CD4-positive, alpha-beta T cell treated with Interleukin-10 for 1 hour (primary cell): ENCODE measurements around the gene RARB.

Experiments used
- DNase-seq: peaks from one replicate; pipeline ENCODE4 v3.0.0-alpha.2; 2020

Gene RARB

DNA sequence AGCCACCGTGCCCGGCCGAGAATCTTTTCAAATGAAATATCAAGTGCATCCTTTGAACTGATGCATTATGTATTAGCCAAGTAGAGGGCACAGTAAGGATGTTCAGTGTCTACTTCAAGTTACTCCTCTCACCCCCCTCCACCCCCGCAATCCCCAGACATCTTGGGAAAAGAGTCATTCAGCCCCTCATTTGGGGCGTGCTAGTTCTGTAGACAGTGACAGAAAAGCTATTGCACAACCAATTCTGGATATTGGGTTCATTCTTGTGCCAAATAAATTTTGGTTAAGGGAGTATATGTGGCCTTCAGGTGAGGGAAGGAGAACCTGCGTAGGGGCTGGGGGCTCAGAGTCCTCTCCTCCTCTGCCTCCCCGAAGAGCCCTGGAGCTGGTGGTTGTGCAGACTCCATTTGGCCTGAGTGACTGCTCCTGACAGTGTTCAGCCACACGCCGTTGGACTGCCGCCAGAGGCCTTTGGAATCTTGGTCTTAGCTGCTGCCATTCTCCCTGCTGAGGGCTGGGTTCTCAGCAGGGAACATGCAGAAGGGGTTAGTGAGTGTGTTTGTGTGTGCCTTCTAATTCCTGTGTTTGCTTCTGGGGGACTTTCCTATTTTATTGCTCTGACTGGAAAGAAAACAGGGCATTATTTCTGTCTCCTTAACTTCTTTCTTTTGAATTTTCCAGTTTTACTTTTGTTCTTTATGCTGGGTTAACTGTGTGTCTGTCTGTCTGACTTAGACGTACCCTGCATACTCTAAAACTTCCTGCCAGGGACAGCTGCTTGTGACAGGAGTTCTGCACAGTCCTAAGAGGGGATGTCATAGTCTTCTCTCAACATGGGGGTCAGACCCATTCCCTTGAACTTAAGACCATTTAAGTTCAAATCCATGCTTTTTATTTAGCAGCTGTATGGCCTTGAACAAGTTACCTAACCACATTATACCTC, 21.0 kb downstream of the RARB start:
- no peak for DNase-seq

GRCh38 chr3:25449857-25450256, 21.8 kb downstream of the RARB start:
- DNase-seq, result no peak

- no peak for DNase-seq
Measured at GRCh38 chr3:25452192-25452591, 24.1 kb downstream of the RARB start.

DNA sequence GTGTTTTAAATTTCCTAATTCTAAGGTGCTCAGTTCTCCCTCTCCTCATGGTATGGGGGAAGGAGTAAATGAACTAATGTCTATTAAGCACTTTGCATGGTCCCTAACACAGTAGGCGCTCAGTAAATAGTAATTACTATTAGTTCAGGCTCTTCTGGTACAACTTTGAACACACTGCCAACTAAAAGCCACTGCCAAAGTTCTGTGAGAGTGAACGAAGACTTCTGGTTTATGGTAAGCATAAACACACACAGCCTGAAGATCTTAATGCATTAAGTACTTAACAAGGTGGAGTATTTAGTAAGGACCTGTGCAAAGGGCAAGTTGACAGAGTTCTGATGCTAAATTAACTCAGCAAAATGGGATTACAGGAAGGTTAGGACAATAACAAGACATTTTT, 24.7 kb downstream of the RARB start:
- no peak for DNase-seq

- DNase-seq, result no peak
Measured at GRCh38 chr3:25453619-25454004, 25.5 kb downstream of the RARB start.

- no peak for DNase-seq
Measured at GRCh38 chr3:25454005-25454927, 26.2 kb downstream of the RARB start.

GRCh38 chr3:25455441-25456132, 27.5 kb downstream of the RARB start:
- no peak for DNase-seq

GRCh38 chr3:25456723-25457670, 28.9 kb downstream of the RARB start:
- no peak for DNase-seq

DNA sequence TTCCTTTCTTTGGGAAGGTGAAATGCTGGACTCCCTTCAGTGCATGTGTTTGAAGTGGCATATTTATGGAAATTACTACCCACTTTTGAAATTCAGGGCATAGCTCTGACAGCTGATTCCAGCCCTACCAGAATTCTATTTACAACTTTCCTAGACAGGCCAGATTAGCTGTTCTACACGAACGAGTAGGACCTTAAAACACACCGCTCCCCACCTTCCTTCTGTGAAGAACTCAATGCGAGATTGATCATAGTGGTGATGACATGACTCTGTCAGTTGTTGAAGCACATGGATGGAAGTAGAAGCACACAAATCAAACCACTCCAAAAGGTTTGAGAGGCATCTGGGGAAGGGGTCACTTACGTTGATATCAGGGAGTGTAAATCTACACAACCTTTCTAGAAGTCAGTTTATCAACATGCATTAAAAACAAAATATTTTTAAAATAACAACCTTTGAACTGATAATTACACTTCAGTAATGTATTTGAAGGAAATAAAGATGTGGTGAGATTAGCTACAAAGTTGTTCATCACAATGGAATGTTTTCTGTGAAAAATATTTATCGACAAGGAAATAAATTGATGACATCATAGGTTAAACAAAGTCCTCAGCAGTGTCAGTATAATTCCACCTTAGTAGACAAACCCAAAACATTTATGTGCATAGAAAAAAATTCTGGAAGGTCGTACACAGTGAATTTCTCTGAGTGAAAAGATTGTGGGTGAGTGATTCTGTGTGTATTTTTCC, 29.8 kb downstream of the RARB start:
- no peak for DNase-seq

- no peak for DNase-seq
Measured at GRCh38 chr3:25458420-25458814, 30.4 kb downstream of the RARB start.

DNA sequence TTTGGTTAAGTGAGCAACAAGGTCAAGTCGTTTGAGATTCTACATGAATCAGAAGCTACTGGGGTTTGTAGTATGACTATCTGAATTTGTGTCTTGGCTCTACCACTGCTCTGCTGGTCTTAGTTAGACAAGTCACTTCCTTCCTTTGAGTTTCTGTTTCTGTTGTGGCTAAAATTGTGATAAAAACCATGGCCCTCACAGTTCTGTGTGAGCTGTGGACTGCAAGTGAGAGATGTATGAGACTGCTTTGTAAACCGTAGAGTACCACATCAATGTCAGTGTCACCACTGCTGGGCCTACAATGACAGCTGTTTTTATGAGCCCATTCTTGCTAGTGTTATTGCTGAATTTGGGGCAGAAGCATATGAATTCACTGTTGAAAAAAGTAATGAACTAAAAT, 32.7 kb downstream of the RARB start:
- DNase-seq, result peak; percentile 5

DNA sequence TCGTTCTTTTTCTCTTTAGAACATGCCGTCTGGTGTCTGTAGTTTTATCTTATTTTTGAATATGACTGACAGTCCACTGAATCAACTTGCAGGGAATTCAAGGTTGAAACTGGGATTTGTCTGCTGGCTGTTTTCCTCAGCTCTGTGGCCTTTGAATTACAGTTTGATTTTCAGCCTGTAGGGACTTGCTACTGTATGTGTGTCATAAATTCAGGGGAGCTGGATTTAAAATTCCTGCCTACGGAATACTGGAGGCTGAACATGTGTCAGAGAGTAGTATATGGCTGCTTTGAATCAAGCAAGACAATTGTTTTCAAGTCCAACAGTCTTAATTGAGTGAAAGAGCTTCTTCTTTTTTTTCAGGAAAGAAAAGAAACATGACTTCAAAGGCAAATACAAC, 33.9 kb downstream of the RARB start:
- DNase-seq, result no peak

DNA sequence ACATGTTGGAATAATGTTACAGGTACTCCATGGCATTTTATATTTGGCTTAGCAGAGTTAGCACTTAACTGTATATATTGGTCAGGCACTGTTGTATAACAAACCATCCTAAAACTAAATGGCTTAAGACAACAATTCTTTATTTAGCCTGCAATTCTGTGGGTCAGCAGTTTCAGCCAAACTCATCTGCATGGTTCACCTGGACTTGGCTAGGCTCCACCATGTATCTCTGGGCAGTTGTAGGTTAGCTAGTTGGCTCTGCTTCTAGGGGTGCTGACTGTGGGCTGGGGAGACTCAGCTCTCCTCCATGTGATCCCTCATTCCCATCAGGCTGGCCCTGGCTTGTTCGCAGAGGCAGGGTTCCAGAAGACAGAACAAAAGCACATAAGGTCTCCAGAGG, 34.4 kb downstream of the RARB start:
- no peak for DNase-seq

GRCh38 chr3:25463836-25464418, 35.9 kb downstream of the RARB start:
- no peak for DNase-seq

- DNase-seq, result no peak
Measured at GRCh38 chr3:25465266-25465860, 37.3 kb downstream of the RARB start.

DNA sequence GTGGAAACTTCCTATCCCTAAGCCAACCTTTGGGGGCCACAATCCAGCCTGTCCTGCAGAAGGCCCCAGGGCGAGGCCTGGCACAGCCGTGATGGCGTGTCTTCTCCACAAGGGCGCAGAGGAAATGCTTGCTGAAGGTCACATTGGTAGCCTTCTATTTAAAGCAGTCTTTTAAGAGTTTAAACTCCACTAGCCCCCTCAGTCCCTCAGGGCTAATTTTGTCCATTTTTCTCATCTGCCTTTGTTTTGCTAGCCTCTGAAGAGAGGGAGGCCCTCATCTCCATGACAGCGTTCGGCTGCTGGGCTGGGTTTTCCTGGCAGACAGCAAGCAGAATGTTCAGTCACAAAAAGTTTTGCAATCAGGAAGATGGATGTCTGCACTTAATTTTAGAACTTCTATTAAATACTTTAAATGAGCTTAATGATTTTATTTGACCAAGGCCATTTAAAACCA, 40.8 kb downstream of the RARB start:
- DNase-seq, result no peak

- no peak for DNase-seq
Measured at GRCh38 chr3:25469558-25469957, 41.5 kb downstream of the RARB start.

DNA sequence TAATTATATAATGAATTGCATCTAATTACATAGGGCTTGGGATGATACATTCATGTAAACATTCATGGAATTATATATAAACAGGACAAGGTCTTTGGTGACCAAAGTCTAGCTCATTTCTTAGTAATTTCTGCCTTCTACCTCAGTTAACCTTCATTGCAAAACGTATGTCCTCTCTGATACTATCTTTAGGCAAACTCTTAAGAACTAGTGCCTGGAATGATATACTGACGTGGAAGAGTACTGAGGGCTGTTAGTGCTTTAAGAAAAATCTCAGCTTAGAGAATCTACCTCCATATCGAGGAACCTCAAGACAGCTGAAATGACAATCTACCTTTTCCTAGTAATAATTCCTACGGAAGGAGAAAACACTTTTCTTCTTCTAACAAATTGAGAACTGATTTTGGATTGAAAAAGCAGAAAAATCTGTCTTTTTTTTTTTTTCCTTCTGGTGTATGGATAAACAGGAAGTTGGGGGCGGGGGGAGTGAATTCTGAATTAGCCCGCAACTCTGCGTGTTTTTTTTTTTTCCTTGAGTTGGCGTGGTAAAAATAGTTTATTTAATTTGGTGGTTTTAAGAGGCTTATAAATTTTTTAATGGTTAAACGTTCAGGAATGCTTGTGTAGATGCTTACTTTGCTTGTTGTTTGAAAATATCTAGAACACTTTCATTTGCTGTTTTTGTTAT, 43.2 kb downstream of the RARB start:
- DNase-seq, result no peak

GRCh38 chr3:25472153-25472552, 44.1 kb downstream of the RARB start:
- DNase-seq, result no peak

DNA sequence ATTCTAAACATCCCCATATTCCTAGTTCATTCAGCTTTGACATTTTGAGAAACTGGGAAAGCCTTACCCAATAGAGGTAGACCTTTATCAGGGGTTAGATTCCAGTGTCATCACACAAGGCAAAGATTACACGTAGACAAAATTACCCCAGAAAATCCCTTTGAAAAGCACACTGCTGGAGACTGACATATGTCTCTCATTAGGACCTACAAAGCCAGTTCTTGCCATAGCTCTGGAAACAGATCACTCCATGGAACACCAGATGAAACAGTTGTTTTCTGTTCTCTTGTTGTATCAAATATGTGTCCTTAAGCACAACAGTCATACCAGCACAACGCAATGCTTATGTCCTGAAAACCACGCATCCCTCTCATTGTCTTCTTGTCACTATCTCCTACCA, 44.7 kb downstream of the RARB start:
- no peak for DNase-seq
